Stimulated activated naive CD8-positive, alpha-beta T cell treated with anti-CD3 and anti-CD28 coated beads, Interleukin-15, Interleukin-2, amounts not matched to agents 100 U/mL and 50 U/mL, for 24 hours (primary cell): ENCODE measurements around the gene ANO1.
"Not testable (repeated sequence)": the region's sequence is repeated elsewhere in the genome, so short reads cannot be mapped to it uniquely, and the experiment has no call there.

Source experiments
- ATAC-seq: fragments of 150-1000 bp; cut with Tn5 transposase; one replicate; pipeline ENCODE4 v1.10.0; 2021
- DNase-seq: peaks from one replicate; pipeline ENCODE4 v3.0.0; 2021

The ANO1 gene

GRCh38 chr11:70212227-70212811 lies 134.2 kb downstream of the ANO1 start:
- peak; percentile 22 for ATAC-seq
- DNase-seq: no peak

GRCh38 chr11:70217388-70217787 lies 139.3 kb downstream of the ANO1 start:
- ATAC-seq, DNase-seq: not testable (repeated sequence)

- not testable (repeated sequence) for DNase-seq, ATAC-seq
Observed at GRCh38 chr11:70218076-70218475, 140.0 kb downstream of the ANO1 start.

GRCh38 chr11:70220136-70220535 lies 142.0 kb downstream of the ANO1 start:
- DNase-seq: no peak
- no peak for ATAC-seq

GRCh38 chr11:70220920-70221319 lies 142.8 kb downstream of the ANO1 start:
- ATAC-seq: no peak

GRCh38 chr11:70225681-70226177 lies 147.6 kb downstream of the ANO1 start:
- ATAC-seq (no peak), DNase-seq (no peak)

More at GRCh38 chr11:70220920-70221319, 142.8 kb downstream of the ANO1 start:
- DNase-seq: no peak

- no peak for DNase-seq
- ATAC-seq: no peak
Observed at GRCh38 chr11:70226183-70226582, 148.1 kb downstream of the ANO1 start.

GRCh38 chr11:70226967-70227366 lies 148.8 kb downstream of the ANO1 start:
- no peak for DNase-seq
- no peak for ATAC-seq

- no peak for ATAC-seq
- no peak for DNase-seq
Observed at GRCh38 chr11:70229737-70230136, 151.6 kb downstream of the ANO1 start.

- no peak for ATAC-seq
- DNase-seq: no peak
Observed at GRCh38 chr11:70230151-70230839, 152.2 kb downstream of the ANO1 start.

GRCh38 chr11:70230840-70231710 lies 153.0 kb downstream of the ANO1 start:
- ATAC-seq: no peak
- DNase-seq: no peak

GRCh38 chr11:70233034-70233433 lies 154.9 kb downstream of the ANO1 start:
- ATAC-seq (no peak), DNase-seq (no peak)

- peak; percentile 51 for ATAC-seq
- no peak for DNase-seq
Observed at GRCh38 chr11:70233511-70233934, 155.4 kb downstream of the ANO1 start.

GRCh38 chr11:70233962-70234361 lies 155.8 kb downstream of the ANO1 start:
- DNase-seq: no peak
- ATAC-seq: no peak
